NCI-H82 treated with DMSO at 0.1 percent for 48 hours (cell line): ENCODE results near the gene TRIM65.

ENCODE experiments used
- DNase-seq: peaks from one replicate; lab custom pipeline; 2025; ENCODE audit not compliant: unreplicated experiment; lab: John Stamatoyannopoulos, UW

Gene TRIM65

DNA sequence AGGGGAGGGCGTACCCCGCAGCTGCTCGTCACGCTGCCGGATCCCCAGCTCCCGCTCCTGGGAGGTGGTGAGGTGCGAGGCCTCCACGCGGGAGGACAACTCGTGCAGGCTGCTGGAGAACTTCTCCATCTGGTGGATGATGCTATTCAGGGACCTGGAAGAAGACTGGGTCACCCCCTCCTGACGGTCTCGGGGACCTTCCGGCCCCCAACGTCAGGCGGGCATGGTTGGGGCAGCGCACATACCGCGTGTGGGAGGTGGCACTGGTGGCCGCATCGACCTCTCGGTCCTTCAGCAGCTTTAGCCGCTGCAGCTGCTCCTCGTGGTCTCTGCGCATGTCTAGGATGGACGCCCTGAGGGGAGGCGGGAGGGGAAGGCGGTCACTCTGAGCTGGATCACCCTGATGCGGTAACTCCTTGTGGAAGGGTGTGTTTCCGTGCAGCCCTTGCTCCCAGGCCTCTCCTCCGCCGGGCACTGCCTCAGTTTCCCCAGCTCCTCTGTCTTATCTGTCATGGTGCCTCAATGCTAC, 21.2 kb upstream of the TRIM65 start:
- DNase-seq, result no peak

DNA sequence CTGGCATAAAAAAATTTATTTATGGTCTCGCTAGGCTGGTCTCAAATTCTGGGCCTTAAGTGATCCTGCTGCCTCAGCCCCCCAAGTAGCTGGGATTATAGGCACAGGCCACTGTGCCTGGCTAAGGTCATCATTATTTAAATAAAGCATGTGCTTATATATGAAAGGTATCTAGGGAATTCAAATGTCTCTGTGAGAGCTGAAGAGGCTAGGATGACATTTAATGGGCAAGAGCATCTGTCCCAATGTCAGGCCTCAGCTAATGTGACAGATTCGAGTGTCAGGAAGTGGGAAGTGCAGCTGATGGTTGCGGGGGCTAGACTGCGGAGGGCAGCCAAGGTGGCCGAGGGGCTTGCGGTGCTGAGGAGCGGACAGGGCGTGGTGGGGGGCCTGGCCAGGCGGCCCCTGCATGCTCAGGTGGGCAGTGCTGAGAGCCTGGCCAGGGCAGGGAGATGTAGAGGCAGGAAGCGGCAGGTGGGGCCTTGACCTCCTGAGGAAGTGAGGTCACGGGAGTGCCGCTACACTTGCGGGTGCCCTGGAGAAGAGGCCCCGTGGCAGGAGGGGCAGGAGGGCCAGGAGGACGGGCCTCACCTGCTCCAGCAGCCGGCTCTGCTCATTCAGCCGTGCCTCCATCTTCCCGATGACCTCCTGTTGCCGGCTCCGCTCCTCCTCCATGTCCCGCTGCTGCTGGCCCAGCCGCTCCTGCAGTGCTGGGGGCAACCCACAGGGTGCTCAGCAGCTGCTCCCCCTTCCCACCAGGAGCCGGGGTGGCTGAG, 20.6 kb upstream of the TRIM65 start:
- no peak for DNase-seq

DNA sequence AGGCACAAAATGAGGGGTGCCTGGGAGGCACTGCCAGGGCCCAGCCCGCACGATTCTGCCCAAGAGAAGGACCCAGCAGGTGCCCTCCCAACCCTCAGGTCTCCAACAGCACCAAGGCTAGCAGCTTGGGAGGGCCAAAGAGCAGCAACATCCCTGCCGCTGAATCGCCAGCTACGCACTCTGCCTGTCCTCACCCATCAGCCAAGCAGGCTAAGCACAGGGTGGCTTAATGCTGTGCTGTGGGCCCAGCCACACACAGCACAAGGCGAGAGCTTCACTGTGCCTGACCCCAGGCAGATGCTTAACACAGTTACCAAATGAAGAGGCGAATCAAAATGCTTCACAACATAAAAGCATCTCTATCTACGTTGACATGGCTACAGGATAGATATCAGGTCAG, 18.5 kb upstream of the TRIM65 start:
- DNase-seq, result no peak

DNA sequence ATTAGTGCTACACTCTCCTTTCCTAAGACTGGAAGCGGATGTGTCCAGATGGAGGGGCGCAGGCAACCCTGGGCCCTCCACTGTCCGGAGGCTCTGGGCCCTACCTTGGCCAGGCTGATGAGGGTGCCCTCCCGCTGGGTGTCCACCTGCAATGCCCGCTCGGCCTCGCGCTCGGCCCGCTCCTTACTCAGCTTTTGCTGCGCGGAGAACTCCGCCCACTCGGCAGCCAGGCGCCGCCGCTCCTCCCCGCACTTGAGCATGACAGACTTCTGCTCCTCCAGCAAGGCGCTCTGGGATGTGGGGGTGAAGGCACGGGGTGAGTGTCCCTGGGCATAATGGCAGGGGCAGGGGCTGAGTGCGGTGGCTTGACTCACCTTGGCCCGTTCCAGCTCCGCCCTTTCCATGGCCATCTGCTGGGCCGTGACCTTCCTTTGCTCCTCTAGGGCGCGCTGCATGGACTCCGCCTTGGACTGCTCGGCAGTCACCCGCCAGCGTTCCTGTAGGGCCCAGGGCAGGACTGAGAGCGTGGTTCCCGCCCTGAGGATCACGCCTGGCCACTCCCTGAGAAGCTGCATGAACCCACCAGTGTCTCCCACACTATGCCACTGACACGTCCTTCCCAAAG, 18.0 kb upstream of the TRIM65 start:
- no peak for DNase-seq

- no peak for DNase-seq
These were observed 16.9 kb upstream of the TRIM65 start for GRCh38 chr17:75913537-75914210.

DNA sequence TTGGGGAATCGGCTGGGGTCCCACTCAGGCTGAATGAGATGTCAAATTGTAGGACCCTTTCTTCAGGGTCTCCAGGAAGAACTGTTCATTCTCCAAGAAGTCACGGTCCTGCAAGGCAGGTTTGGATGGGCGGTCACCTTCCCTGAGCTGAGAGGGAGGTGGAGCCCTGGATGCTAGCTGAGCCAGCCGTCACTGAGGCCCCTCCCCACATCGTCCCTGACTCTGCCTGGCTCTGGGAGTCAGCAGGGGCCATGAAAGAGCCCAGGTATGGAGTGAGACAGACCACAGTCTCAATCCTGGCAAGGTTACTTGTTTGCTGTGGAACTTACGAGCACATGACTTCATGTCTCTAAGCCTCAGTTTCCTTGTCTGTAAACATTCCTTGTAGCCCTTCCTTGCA, 13.9 kb upstream of the TRIM65 start:
- peak; percentile 38 for DNase-seq

DNA sequence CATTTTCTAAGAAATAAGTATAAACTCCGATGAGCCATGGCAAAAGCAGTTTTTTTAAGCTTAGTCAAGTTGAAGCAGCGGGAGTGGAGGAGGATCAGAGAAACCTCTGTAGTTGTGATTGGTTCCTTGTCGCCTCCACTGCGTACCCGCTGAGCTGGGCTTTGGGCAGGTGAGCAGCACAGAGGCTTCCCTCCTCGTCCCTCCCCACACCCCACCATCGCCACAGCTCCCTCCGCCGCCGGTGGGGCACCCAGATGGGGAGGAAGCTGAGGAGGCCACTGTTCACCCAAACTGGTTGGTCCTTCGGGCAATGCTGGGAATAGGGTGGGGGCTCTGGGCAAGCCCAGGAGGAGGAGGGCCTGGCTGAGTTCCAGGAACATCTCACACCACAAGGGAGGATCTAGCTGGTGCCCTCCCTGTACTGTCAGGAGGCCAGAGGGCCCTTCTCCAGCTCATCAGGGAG, 13.1 kb upstream of the TRIM65 start:
- DNase-seq, result no peak

- no peak for DNase-seq
These were observed 12.5 kb upstream of the TRIM65 start for GRCh38 chr17:75909051-75909811.

DNA sequence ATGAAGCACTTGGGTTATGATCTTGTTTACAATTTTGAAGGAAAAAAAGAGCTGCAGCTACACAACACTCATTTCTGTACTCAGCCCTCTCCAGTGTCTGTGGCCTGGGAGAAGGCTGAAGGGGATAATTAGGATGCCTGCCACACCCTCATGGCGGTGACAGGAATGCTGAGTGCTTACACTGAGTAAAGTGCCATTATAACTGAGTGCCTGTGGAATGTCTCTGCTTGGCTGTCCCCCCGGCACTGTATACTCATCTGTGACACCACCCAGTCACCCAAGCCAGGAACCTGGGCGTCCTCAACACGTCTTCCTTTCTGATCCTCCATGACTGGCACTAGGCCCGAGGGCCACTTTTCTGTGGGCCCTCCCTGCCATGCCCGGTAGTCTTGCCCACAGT, 11.4 kb upstream of the TRIM65 start:
- no peak for DNase-seq

DNA sequence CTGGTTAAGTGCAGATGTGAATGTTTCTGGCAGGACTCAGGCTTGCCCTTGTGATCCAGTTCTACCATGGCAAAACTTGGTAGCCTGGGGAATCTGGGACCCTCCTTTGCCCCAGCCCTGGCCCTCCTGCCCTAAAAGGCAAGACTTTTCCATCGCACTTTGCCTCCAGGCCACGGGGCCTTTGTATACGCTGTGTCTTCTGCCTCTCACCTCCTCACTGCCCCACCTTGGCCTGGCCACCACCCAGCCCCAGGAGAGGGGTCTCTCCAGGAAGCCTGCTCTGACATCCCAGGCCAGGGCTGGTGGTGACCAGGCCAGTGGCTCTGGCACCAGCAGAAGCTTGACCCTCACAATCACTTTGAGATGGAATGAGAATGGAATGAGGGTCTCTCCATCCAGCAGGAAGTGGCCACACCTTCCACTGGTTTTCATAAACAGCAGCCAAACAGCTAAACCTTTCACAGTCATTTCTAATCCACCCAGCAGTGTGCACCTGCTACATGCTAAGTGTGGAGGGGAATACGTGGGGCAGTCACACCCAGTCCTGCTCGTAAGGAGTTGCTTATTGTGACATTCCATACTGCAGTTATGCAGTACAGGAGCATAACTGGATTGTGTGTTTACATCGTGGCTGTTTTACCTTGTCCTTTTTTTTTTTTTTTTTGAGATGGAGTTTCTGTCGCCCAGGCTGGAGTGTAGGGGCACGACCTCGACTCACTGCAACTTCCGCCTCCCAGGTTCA, 9.6 kb upstream of the TRIM65 start:
- DNase-seq, result no peak

GRCh38 chr17:75904749-75905521, 8.2 kb upstream of the TRIM65 start, which contains the start of gene MRPL38:
TSS of gene MRPL38 (minus strand) at chr17:75904884. CDS start at chr17:75904875, 9 bp downstream.
- peak; percentile 86 for DNase-seq

DNA sequence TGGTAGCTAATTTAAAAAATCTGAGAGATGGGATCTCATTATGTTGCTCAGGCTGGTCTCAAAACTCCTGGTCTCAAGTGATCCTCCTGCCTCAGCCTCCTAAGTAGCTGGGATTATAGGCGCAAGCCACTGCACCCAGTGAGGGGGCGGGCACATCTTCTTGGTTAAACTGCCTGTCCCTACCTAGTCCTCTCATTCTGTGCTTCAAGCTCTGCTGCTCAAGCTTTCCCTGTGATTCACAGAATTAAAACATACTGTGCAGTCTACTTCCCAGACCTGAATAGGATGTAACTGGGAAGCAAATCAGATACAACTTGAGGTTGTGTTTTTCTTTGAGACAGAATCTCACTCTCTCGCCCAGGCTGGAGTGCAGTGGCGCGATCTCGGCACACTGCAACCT, 5.7 kb upstream of the TRIM65 start:
- DNase-seq, result no peak

DNA sequence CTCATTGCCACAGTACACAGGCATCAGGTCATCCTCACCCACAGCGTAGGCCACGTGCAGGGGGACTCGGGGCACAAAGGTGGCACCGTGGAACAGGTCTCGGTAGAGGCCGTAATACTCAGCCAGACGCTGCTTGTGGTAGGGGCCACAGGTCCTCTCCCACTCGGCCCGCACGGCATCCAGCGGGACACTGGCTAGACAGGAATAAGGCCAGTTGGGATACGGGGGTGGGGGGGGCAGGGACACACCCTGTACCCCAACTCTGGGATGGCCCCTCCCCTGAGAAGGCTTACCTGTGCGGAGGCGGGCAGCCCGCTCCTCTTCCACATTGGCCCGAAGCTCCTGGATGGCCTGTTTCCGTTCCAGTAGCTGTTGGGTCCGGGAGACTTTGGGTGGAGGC, 5.0 kb upstream of the TRIM65 start:
- DNase-seq, result no peak

GRCh38 chr17:75900691-75901533, 4.2 kb upstream of the TRIM65 start:
- no peak for DNase-seq

DNA sequence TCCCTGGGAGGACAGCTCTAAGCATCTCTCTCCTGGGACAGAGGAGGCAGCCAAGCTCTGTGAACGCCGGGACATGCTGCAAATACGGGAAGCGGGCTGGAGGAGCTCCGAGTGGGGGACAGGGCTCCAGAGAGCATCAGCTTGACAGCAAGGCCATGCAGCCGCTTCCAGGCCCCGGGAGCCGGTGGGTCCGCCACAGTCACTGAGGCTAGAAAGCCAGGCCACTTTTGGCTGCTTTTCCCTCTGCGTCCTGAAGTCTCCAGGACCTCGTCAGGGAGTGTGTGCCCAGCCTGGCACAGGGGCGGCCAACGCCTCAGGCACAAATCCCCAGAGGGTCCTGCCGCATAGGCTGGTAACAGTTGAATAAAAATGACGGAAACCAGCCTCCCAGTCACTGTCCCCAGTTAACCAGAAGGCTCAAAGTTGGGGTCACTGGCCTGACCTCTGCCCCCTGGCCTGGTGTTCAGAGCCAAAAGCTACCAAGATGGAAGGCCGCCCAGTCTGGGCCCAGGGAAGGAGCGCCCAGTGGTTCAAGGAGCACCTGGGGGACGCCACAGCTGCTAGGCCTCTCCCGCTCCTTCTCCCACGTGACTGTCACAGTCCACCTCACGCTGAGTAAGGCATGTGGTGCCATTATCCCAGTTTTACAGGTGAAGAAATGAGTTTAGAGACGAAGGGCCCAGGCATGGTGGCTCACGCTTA, 3.2 kb upstream of the TRIM65 start:
- no peak for DNase-seq

GRCh38 chr17:75899353-75899752, 2.6 kb upstream of the TRIM65 start:
- DNase-seq, result no peak

GRCh38 chr17:75898791-75899190, 2.0 kb upstream of the TRIM65 start:
- no peak for DNase-seq

- DNase-seq, result no peak
These were observed 1.3 kb upstream of the TRIM65 start for GRCh38 chr17:75898065-75898464.
